Epithelial cell of proximal tubule (primary cell): ENCODE measurements around the gene SDF4. TPM values are rescaled to one million over a fixed set of nuclear protein-coding genes. Genes with fewer than 3 reads are reported as not detected.

Experiments
- DNase-seq: peaks from one replicate; pipeline ENCODE4 v3.0.0-alpha.2; 2011; ENCODE audit warnings: low read depth
- H3K4me3 ChIP-seq: 2 replicates; pipeline ENCODE4 v1.5.1; 2011; ENCODE audit warnings: low read depth, mild to moderate bottlenecking, low read length
- CTCF ChIP-seq: conservative IDR thresholded peaks from 2 replicates; pipeline ENCODE4 v1.5.1; 2012; ENCODE audit warnings: low read depth, mild to moderate bottlenecking, low read length
- total RNA-seq: library from RNA; depleted of rRNA; stranded (reverse); fragments of >200 nt; gene quantifications from 2 replicates; pipeline ENCODE4 v1.2.3, GENCODE V29; 2015

SDF4 gene
- total RNA-seq, 1 donor from 2014 or later: 149 TPM

- no peak for TF ChIP-seq CTCF
- H3K4me3 ChIP-seq: no peak overlapping the region
- no peak for DNase-seq
Measured at GRCh38 chr1:1169429-1170214, 62.2 kb downstream of the SDF4 start.

GRCh38 chr1:1168451-1169411, 63.1 kb downstream of the SDF4 start:
- no peak overlapping the region for H3K4me3 ChIP-seq
- no peak for TF ChIP-seq CTCF

GRCh38 chr1:1167841-1168450, 63.9 kb downstream of the SDF4 start:
- DNase-seq: no peak
- H3K4me3 ChIP-seq: no peak overlapping the region
- no peak for TF ChIP-seq CTCF

More at GRCh38 chr1:1168451-1169411, 63.1 kb downstream of the SDF4 start:
- DNase-seq: no peak

- H3K4me3 ChIP-seq: no peak overlapping the region
- no peak for TF ChIP-seq CTCF
- no peak for DNase-seq
Measured at GRCh38 chr1:1167398-1167821, 64.4 kb downstream of the SDF4 start.

Other genes starting within 250 kb of the SDF4 start
- not detected in 2 replicates for gene PERM1, start 249.9 kb downstream of the SDF4 start, total RNA-seq
- 141 and 193 TPM in 2 replicates for gene HES4, start 231.9 kb downstream of the SDF4 start, total RNA-seq
- gene ISG15, start 218.5 kb downstream of the SDF4 start, total RNA-seq: 66.0 and 75.6 TPM in 2 replicates
- 261 and 462 TPM in 2 replicates for gene AGRN, start 211.9 kb downstream of the SDF4 start, total RNA-seq
- 0.36 and 1.6 TPM in 2 replicates for gene RNF223, start 157.7 kb downstream of the SDF4 start, total RNA-seq
- 20.2 and 24.9 TPM in 2 replicates for gene C1orf159, start 115.9 kb downstream of the SDF4 start, total RNA-seq
- gene TTLL10, start 58.1 kb downstream of the SDF4 start, total RNA-seq: not detected in 2 replicates
- gene TNFRSF18, start 25.4 kb downstream of the SDF4 start, total RNA-seq: 0.65 and 3.1 TPM in 2 replicates
- gene TNFRSF4, start 17.8 kb downstream of the SDF4 start, total RNA-seq: 0.36 and 0.40 TPM in 2 replicates
- 34.1 and 36.6 TPM in 2 replicates for gene B3GALT6, start 236 bp upstream of the SDF4 start, total RNA-seq
- gene C1QTNF12, start 14.7 kb upstream of the SDF4 start, total RNA-seq: 1.7 and 5.1 TPM in 2 replicates
- gene UBE2J2, start 41.9 kb upstream of the SDF4 start, total RNA-seq: 49.3 and 84.1 TPM in 2 replicates
- 0.14 and 1.5 TPM in 2 replicates for gene SCNN1D, start 48.4 kb upstream of the SDF4 start, total RNA-seq
- gene ACAP3, start 75.9 kb upstream of the SDF4 start, total RNA-seq: 21.8 and 29.1 TPM in 2 replicates
- 46.5 and 92.7 TPM in 2 replicates for gene PUSL1, start 76.6 kb upstream of the SDF4 start, total RNA-seq
- gene INTS11, start 92.7 kb upstream of the SDF4 start, total RNA-seq: 58.7 and 118 TPM in 2 replicates
- 40.1 and 42.4 TPM in 2 replicates for gene CPTP, start 92.8 kb upstream of the SDF4 start, total RNA-seq
- gene TAS1R3, start 99.3 kb upstream of the SDF4 start, total RNA-seq: not detected in 2 replicates
- gene DVL1, start 117.4 kb upstream of the SDF4 start, total RNA-seq: 78.6 and 113 TPM in 2 replicates
- 43.2 and 137 TPM in 2 replicates for gene MXRA8, start 126.6 kb upstream of the SDF4 start, total RNA-seq
- 258 and 347 TPM in 2 replicates for gene AURKAIP1, start 143.2 kb upstream of the SDF4 start, total RNA-seq
- 47.3 and 96.3 TPM in 2 replicates for gene CCNL2, start 167.3 kb upstream of the SDF4 start, total RNA-seq
- gene MRPL20, start 175.3 kb upstream of the SDF4 start, total RNA-seq: 150 and 246 TPM in 2 replicates
- 2.7 and 4.0 TPM in 2 replicates for gene ANKRD65, start 189.3 kb upstream of the SDF4 start, total RNA-seq
- gene VWA1, start 203.7 kb upstream of the SDF4 start, total RNA-seq: 41.6 and 56.3 TPM in 2 replicates
- under 0.01 and 0.36 TPM in 2 replicates for gene ATAD3C, start 217.7 kb upstream of the SDF4 start, total RNA-seq
- gene ATAD3B, start 239.8 kb upstream of the SDF4 start, total RNA-seq: 42.8 and 91.2 TPM in 2 replicates